ENCODE data around the gene ST13. TPM values are rescaled to one million over a fixed set of nuclear protein-coding genes. Genes with fewer than 3 reads are reported as not detected.
"Not testable (repeated sequence)": the region's sequence is repeated elsewhere in the genome, so short reads cannot be mapped to it uniquely, and the experiment has no call there.

Gene ST13
- total RNA-seq, 1 experiment from 2014 or later = 178 TPM

GRCh38 chr22:40844951-40845350 lies 11.5 kb downstream of the ST13 start:
- DNase-seq (ENCODE audit: extremely low read depth, low read depth) = no peak

- no peak for DNase-seq (ENCODE audit: extremely low read depth, low read depth)
These were observed 18.0 kb downstream of the ST13 start for GRCh38 chr22:40838486-40838885.

- DNase-seq (ENCODE audit: extremely low read depth, low read depth) = no peak
These were observed 21.8 kb downstream of the ST13 start for GRCh38 chr22:40834619-40835018.

GRCh38 chr22:40829131-40829530 lies 27.3 kb downstream of the ST13 start:
- DNase-seq (ENCODE audit: extremely low read depth, low read depth) = no peak

- no peak for DNase-seq (ENCODE audit: extremely low read depth, low read depth)
These were observed 29.3 kb downstream of the ST13 start for GRCh38 chr22:40826984-40827741.

- DNase-seq (ENCODE audit: extremely low read depth, low read depth) = not testable (repeated sequence)
These were observed 30.1 kb downstream of the ST13 start for GRCh38 chr22:40826292-40826691.

GRCh38 chr22:40823426-40823825 lies 33.0 kb downstream of the ST13 start:
- DNase-seq (ENCODE audit: extremely low read depth, low read depth) = no peak

- no peak for DNase-seq (ENCODE audit: extremely low read depth, low read depth)
These were observed 36.8 kb downstream of the ST13 start for GRCh38 chr22:40819599-40820140.

- peak; percentile 73 for DNase-seq (ENCODE audit: extremely low read depth, low read depth)
These were observed 37.5 kb downstream of the ST13 start, which contains the start of gene SLC25A17 for GRCh38 chr22:40818747-40819598. Gene SLC25A17, minus strand, starts transcription at chr22:40819346. Its CDS starts 98 bp downstream, at chr22:40819248.

- no peak for DNase-seq (ENCODE audit: extremely low read depth, low read depth)
These were observed 38.2 kb downstream of the ST13 start for GRCh38 chr22:40818192-40818746.

- DNase-seq (ENCODE audit: extremely low read depth, low read depth) = no peak
These were observed 38.7 kb downstream of the ST13 start for GRCh38 chr22:40817737-40818136.

GRCh38 chr22:40813912-40814315 lies 42.5 kb downstream of the ST13 start:
- no peak for DNase-seq (ENCODE audit: extremely low read depth, low read depth)

- DNase-seq (ENCODE audit: extremely low read depth, low read depth) = peak; percentile 58
These were observed 48.2 kb downstream of the ST13 start for GRCh38 chr22:40808018-40808841.

GRCh38 chr22:40806711-40807110 lies 49.7 kb downstream of the ST13 start:
- no peak for DNase-seq (ENCODE audit: extremely low read depth, low read depth)

- DNase-seq (ENCODE audit: extremely low read depth, low read depth) = no peak
These were observed 50.7 kb downstream of the ST13 start for GRCh38 chr22:40805699-40806203.

GRCh38 chr22:40805239-40805638 lies 51.2 kb downstream of the ST13 start:
- no peak for DNase-seq (ENCODE audit: extremely low read depth, low read depth)

GRCh38 chr22:40803321-40803720 lies 53.1 kb downstream of the ST13 start:
- no peak for DNase-seq (ENCODE audit: extremely low read depth, low read depth)

- no peak for DNase-seq (ENCODE audit: extremely low read depth, low read depth)
These were observed 57.4 kb downstream of the ST13 start for GRCh38 chr22:40799008-40799407.

- no peak for DNase-seq (ENCODE audit: extremely low read depth, low read depth)
These were observed 59.0 kb downstream of the ST13 start for GRCh38 chr22:40797427-40797826.

GRCh38 chr22:40792451-40792850 lies 64.0 kb downstream of the ST13 start:
- no peak for DNase-seq (ENCODE audit: extremely low read depth, low read depth)

All from NCI-H460 (cell line).